OCI-LY1 (cell line): ENCODE results near the gene ZNF148.

Experiments used
- CTCF ChIP-seq: fragments of 200-600 bp; sonication (generic), shearing (Covaris generic); IDR thresholded peaks from 2 replicates; pipeline ENCODE4 v1.5.1; 2017; ENCODE audit warnings: mild to moderate bottlenecking, antibody characterized with exemption, low read length, moderate library complexity, mixed read lengths
- EZH2 ChIP-seq: fragments of 200-600 bp; sonication (generic), shearing (Covaris generic); IDR thresholded peaks from 2 replicates; pipeline ENCODE4 v1.8.0; 2017; ENCODE audit warnings: borderline replicate concordance, mixed run types, mild to moderate bottlenecking, antibody characterized with exemption, low read length, moderate library complexity, mixed read lengths

GRCh38 chr3:125189378-125190165 is 185.6 kb downstream of the ZNF148 start:
- TF ChIP-seq CTCF = no peak
- no peak for TF ChIP-seq EZH2
